Stimulated activated naive CD8-positive, alpha-beta T cell treated with anti-CD3 and anti-CD28 coated beads, Interleukin-15, Interleukin-2, amounts not matched to agents 100 ng/mL and 50 ng/mL, for 24 hours (primary cell): ENCODE results near the gene VPS4A.

ENCODE experiments used
- H3K27ac Mint-ChIP-seq: one replicate; pipeline ENCODE4 v1.8.0; 2021; ENCODE audit warnings: mild to moderate bottlenecking, mixed read lengths
- H3K27me3 Mint-ChIP-seq: one replicate; pipeline ENCODE4 v1.8.0; 2021; ENCODE audit warnings: mixed read lengths
- H3K36me3 Mint-ChIP-seq: one replicate; pipeline ENCODE4 v1.8.0; 2021; ENCODE audit warnings: low read depth, mixed read lengths
- H3K4me1 Mint-ChIP-seq: one replicate; pipeline ENCODE4 v1.8.0; 2021; ENCODE audit warnings: low read depth, mixed read lengths
- H3K4me3 Mint-ChIP-seq: one replicate; pipeline ENCODE4 v1.8.0; 2021; ENCODE audit warnings: mild to moderate bottlenecking, mixed read lengths
- H3K9me3 Mint-ChIP-seq: one replicate; pipeline ENCODE4 v1.8.0; 2021; ENCODE audit warnings: mixed read lengths

Gene VPS4A

DNA sequence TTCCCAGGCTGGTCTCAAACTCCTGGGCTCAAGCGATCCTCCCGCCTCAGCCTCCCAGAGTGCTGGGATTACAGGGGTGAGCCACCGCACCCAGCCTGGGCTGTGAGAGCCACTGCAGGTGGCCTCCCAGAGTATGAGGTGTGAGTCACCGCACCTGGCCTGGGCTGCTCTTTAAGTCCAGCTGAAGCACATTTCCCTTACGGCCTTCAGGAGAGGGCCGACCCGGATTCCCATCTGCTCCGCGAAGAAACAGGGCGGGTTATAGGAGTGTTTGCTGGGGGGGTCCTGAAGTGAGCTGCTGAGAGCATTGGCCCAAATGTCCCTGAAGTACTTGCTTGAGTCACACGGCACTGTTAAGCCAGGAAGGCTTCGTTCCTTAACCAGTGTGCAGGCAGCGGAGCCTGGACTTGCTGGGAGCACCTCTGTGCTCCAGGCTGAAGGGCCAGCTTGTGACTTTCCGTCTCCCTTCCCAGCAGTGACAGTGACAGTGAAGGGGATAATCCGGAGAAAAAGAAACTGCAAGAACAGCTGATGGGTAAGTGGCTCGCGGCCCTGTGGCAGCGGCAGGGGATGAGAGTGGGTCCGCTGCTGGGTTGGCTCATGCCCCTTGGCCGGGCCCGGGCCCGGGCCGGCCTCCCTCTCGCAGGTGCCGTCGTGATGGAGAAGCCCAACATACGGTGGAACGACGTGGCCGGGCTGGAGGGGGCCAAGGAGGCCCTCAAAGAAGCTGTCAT is 7.2 kb downstream of the VPS4A start:
- Mint-ChIP-seq H3K9me3 (no peaks in the 10 kb centered on the region), H3K36me3 (peaks cover 58% of the 10 kb centered on the region), H3K4me1 (peaks cover 7% of the 10 kb centered on the region), H3K27ac (no peak overlapping the region), H3K4me3 (no peak overlapping the region), H3K27me3 (no peaks in the 10 kb centered on the region)

DNA sequence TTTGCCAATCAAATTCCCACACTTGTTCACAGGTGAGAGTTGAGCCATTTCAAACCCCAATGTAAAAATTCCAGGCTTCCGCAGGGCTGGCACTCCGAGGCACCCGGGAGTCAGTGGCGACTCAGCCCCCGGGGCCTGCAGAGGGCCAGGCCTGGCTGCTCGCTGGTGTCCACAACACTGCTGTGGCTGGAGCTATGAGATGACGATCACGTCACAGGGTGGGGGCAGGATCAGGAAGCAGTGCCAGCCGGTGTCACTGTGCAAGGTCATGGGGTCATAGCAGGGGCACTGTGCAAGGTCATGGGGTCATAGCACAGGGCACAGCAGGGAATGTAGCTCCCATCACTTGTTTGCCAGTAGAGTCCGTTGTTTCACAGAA is 7.8 kb downstream of the VPS4A start:
- H3K36me3 Mint-ChIP-seq: peaks cover 53% of the 10 kb centered on the region
- H3K27ac Mint-ChIP-seq: no peak overlapping the region
- no peaks in the 10 kb centered on the region for H3K9me3 Mint-ChIP-seq
- peaks cover 1% of the 10 kb centered on the region for H3K4me1 Mint-ChIP-seq
- H3K27me3 Mint-ChIP-seq: no peaks in the 10 kb centered on the region
- no peak overlapping the region for H3K4me3 Mint-ChIP-seq

DNA sequence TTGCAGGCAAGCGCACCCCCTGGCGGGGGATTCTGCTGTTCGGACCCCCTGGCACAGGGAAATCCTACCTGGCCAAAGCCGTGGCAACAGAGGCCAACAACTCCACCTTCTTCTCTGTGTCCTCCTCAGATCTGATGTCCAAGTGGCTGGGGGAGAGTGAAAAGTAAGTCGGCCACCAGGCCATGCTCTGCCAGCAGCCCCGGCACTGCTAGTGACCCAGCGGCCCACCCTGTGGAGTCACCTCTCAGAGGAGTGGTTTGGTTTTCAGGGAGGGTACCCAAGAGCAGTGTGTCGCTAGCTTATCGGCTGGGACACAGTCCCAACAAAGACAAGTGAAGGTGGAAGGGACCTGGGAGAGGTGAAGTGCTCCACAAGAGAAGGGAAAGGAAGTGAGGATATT is 8.2 kb downstream of the VPS4A start:
- Mint-ChIP-seq H3K36me3 (peaks cover 50% of the 10 kb centered on the region), H3K4me1 (no peaks in the 10 kb centered on the region), H3K27me3 (no peaks in the 10 kb centered on the region), H3K27ac (no peak overlapping the region), H3K9me3 (no peaks in the 10 kb centered on the region), H3K4me3 (no peak overlapping the region)

DNA sequence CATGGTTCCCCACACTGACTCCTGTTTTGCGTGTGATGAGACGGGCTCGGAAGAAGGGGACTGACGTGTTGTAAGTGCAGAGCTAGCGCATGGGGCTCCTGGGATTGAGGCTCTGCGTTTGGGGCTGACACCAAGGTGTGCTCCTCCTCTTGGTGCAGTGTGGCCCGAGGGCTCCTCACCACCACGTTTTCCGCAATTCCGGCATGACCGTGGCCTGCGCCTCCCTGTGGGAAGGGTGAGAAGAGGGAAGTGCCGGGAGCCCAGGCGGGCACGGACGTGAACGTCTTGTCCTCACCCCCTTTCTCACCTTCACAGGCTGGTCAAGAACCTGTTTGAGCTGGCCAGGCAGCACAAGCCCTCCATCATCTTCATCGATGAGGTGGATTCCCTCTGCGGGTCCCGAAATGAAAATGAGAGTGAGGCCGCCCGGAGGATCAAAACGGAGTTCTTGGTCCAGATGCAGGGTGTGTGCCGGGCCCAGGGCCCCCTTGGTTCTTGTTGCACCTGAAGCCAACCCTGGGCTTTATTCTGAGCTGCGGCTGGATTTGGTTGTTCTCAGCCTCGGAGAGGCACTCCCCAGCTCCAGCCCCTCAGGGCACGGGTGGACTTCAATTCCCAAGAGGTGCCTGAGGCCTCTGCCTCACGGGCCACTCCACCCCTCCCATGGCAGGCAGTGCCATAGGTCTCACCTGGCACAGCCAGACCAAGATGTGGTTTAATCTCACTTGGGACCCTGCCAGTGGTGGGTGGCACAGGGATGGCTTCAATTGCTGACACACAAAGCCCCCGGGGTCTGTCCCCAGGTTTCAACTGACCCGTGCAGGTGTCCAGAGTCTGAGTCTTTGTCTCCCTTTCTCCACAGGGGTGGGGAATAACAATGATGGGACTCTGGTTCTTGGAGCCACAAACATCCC is 8.9 kb downstream of the VPS4A start:
- H3K9me3 Mint-ChIP-seq: no peaks in the 10 kb centered on the region
- H3K27ac Mint-ChIP-seq: no peak overlapping the region
- H3K4me3 Mint-ChIP-seq: no peak overlapping the region
- H3K36me3 Mint-ChIP-seq: peaks cover 56% of the 10 kb centered on the region
- H3K4me1 Mint-ChIP-seq: no peaks in the 10 kb centered on the region
- H3K27me3 Mint-ChIP-seq: no peaks in the 10 kb centered on the region

DNA sequence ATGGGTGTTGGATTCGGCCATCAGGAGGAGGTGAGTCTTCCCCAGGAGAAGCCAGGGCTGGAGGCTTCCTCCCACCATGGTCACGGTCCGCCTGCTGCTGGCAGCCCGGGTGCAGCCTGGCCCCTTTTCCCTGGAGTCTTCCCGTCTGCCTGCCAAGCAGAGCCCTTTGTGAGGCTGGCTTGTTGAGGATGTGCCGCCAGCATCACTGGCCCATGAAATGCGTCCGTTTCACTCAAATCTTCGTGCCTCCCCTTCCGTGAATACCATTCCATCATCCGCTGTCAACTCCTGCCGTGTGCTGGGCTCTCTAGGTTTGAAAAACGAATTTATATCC is 9.6 kb downstream of the VPS4A start:
- H3K27me3 Mint-ChIP-seq: no peaks in the 10 kb centered on the region
- H3K4me3 Mint-ChIP-seq: no peak overlapping the region
- peaks cover 61% of the 10 kb centered on the region for H3K36me3 Mint-ChIP-seq
- H3K4me1 Mint-ChIP-seq: peaks cover 2% of the 10 kb centered on the region
- no peaks in the 10 kb centered on the region for H3K9me3 Mint-ChIP-seq
- H3K27ac Mint-ChIP-seq: no peak overlapping the region

DNA sequence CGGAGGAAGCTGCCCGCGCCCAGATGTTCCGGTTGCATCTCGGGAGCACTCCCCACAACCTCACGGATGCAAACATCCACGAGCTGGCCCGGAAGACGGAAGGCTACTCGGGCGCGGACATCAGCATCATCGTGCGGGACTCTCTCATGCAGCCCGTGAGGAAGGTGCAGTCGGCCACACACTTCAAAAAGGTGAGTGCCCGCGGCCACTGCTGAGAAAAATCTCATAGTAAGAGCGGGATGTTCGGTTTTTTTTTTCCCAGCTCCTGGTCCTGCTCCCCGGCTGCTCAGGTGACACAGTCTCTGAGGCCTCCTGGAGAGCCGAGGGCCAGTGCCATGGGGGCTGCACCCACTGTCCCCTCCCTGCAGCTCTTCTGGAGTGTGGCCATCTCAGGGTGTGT is 9.9 kb downstream of the VPS4A start:
- no peaks in the 10 kb centered on the region for H3K27me3 Mint-ChIP-seq
- peaks cover 6% of the 10 kb centered on the region for H3K4me1 Mint-ChIP-seq
- H3K4me3 Mint-ChIP-seq: no peak overlapping the region
- no peak overlapping the region for H3K27ac Mint-ChIP-seq
- no peaks in the 10 kb centered on the region for H3K9me3 Mint-ChIP-seq
- H3K36me3 Mint-ChIP-seq: peaks cover 61% of the 10 kb centered on the region

DNA sequence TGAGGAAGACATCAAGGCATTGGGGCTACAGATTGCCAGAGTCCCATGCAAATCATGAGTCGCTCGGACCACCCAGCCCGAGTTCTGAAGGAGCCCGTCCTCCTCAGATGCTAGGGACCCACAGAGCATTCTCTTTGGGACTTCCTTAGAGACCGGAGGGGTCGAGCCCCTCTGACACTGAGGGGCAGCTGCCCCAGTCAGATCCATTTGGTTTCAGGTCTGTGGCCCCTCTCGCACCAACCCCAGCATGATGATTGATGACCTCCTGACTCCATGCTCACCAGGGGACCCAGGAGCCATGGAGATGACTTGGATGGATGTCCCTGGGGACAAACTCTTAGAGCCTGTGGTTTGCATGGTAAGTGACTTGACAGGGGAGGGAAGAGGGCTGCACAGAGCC is 11.2 kb downstream of the VPS4A start:
- H3K36me3 Mint-ChIP-seq: peaks cover 65% of the 10 kb centered on the region
- H3K9me3 Mint-ChIP-seq: no peaks in the 10 kb centered on the region
- H3K4me1 Mint-ChIP-seq: peaks cover 18% of the 10 kb centered on the region
- H3K27me3 Mint-ChIP-seq: no peaks in the 10 kb centered on the region
- H3K27ac Mint-ChIP-seq: no peak overlapping the region
- H3K4me3 Mint-ChIP-seq: no peak overlapping the region

DNA sequence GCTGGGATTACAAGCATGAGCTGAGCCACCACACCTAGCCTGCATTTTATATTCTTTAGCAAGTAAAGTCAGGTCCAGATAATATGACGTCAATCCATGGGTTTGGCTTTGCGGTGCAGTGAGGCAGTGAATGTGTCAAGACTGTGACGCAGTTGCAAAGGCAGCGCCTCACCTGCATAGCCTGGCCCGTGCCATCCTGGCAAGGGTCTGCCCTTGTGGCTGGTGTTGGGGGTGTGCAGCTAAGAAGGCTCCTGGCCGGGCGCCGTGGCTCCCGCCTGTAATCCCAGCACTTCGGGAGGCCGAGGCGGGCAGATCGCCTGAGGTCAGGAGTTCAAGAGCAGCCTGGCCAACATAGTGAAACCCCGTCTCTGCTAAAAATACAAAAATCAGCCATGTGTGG is 12.3 kb downstream of the VPS4A start:
- Mint-ChIP-seq H3K9me3 (no peaks in the 10 kb centered on the region), H3K4me3 (no peak overlapping the region), H3K27ac (no peak overlapping the region), H3K4me1 (peaks cover 29% of the 10 kb centered on the region), H3K27me3 (no peaks in the 10 kb centered on the region), H3K36me3 (peaks cover 70% of the 10 kb centered on the region)

DNA sequence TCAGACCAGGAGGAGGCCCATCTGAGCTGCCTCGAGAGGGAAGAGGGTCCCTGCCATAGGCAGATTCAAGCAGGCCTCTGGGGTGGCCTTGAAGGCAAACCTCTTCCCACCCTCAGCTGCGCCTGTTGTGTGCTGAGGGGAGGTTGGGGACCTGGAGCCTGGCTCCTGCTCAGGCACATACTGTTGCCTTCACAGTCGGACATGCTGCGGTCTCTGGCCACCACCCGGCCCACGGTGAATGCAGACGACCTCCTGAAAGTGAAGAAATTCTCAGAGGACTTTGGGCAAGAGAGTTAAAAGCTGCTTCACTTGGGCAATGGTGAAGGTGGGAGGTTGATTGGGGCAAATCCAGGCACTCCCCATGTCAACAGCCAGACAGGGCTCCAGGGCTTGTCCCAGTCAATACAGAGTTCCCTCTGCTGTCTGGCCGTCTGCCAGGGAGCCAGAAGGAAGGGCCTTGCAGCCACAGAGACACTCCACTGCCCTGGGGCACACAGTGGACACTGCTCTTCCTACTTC is 12.9 kb downstream of the VPS4A start:
- Mint-ChIP-seq H3K4me3 (no peak overlapping the region), H3K36me3 (peaks cover 71% of the 10 kb centered on the region), H3K27ac (no peak overlapping the region), H3K27me3 (no peaks in the 10 kb centered on the region), H3K4me1 (peaks cover 35% of the 10 kb centered on the region), H3K9me3 (no peaks in the 10 kb centered on the region)

DNA sequence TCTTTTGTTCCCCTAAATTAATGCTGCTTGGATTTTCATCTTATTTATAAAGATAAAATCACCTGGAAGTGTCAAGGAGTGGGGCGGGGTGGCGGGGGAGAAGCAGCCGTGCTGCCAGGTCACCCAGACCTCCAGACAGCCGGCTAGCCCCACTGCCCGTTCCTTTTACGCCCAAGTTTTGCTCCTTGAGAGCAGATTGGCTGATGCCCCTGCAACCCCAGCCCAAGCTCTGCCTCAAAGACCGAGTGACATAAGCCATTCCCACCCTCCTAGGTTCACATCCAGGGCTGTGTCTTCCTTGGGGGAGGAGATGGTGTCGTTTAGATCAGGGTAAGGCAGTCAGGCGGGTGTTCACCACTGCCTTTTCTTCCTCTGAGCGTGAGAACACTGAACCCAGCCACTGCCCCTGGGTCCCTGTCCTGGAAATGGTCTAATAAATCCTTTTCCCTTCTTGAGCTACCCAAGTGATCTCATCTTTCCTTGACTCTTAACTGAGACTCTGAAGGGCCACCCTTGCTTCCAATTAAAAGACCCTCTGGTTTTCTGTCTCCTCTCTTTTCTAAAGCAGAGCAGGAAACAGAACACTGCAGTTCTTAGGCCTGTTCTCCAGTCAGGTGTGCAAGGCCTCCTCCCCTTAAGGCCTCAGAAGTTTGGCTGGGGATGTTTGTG is 13.6 kb downstream of the VPS4A start:
- no peaks in the 10 kb centered on the region for H3K27me3 Mint-ChIP-seq
- H3K9me3 Mint-ChIP-seq: no peaks in the 10 kb centered on the region
- peaks cover 70% of the 10 kb centered on the region for H3K36me3 Mint-ChIP-seq
- peaks cover 40% of the 10 kb centered on the region for H3K4me1 Mint-ChIP-seq
- peak overlapping the region; percentile 4 for H3K4me3 Mint-ChIP-seq
- no peak overlapping the region for H3K27ac Mint-ChIP-seq

DNA sequence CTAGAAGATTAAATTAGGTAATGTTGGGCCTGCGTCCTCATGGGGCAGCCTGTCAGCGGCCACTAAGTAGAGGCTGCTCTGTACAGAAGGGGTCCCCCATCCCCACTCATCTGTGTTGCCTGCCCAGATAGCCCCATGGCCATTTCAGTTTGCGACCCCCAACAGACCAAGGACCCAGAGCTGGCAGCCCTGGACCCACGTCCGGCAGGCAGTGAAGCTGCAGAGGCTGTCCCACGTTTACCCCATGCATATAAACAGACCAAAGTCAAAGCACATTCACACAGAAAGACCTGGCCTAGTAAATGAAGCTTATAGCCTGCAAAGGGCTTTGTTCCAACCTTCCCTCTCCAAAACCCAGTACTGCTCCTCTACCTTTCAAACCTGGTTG is 14.6 kb downstream of the VPS4A start:
- Mint-ChIP-seq H3K9me3 (no peaks in the 10 kb centered on the region), H3K27ac (peak overlapping the region; percentile 57), H3K4me3 (peak overlapping the region; percentile 90), H3K36me3 (peaks cover 65% of the 10 kb centered on the region), H3K27me3 (no peaks in the 10 kb centered on the region), H3K4me1 (peaks cover 40% of the 10 kb centered on the region)

DNA sequence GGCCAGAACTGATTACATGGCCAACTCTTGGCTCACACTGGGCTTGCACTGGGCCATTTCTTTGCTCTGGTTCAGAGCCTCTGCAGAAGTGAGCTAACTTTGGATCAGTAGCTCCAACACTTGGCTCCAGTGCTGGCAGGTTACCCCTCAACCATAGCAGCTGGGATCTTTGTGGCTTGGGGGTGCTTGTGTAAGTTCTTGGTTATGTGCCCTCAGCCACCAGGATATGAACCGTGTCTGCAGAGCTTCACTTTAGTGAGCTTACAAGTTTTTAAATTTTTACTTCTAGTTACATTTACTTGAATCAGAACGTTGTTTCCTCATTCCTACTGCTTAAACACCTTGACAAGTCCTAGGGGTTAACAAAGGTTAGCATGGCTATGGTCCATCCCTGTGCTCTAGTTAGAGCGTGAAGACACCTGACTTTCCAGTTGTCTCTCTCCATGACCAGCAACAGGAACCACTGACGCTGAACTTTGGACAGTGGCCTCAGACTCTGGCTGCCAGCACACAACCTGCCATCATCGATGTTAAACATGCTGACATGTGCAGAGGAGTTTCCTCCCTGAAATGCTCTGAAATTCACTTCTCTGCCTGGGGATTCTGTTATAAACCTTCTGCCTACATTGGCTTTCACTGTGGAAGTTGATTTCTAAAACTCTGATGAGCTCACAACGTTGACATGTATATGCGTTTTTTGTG is 15.2 kb downstream of the VPS4A start:
- Mint-ChIP-seq H3K4me1 (peaks cover 40% of the 10 kb centered on the region), H3K27me3 (no peaks in the 10 kb centered on the region), H3K27ac (peak overlapping the region; percentile 69), H3K4me3 (peak overlapping the region; percentile 90), H3K9me3 (no peaks in the 10 kb centered on the region), H3K36me3 (peaks cover 60% of the 10 kb centered on the region)

DNA sequence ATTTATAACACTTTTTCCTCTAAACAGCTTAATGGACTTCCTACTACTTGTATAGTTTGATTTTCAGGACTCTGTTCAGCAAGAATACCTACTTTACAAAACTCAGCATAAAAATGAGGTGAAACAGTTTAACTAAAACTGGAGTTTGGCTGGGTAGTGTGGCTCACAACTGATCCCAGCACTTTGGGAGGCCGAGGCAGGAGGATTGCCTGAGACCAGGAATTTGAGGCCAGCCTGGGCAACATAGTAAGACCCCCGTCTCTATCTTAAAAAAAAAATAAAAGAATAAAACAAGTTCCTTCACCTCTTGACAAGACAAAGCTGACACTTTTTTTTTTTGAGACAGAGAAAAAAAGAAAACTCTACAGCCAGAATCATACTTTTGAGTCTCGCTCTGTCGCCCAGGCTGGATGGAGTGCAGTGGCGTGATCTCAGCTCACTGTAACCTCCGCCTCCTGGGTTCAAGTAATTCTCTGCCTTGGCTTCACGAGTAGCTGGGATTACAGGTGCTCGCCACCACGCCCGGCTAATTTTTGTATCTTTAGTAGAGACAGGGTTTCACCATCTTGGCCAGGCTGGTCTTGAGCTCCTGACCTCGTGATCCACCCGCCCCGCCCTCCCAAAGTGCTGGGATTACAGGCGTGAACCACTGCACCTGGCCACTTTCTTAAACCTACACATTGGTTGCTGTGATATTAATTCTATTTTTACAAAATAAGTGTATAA is 16.6 kb downstream of the VPS4A start:
- H3K27ac Mint-ChIP-seq: no peak overlapping the region
- H3K27me3 Mint-ChIP-seq: no peaks in the 10 kb centered on the region
- no peaks in the 10 kb centered on the region for H3K9me3 Mint-ChIP-seq
- H3K4me1 Mint-ChIP-seq: peaks cover 44% of the 10 kb centered on the region
- peak overlapping the region; percentile 90 for H3K4me3 Mint-ChIP-seq
- peaks cover 55% of the 10 kb centered on the region for H3K36me3 Mint-ChIP-seq

DNA sequence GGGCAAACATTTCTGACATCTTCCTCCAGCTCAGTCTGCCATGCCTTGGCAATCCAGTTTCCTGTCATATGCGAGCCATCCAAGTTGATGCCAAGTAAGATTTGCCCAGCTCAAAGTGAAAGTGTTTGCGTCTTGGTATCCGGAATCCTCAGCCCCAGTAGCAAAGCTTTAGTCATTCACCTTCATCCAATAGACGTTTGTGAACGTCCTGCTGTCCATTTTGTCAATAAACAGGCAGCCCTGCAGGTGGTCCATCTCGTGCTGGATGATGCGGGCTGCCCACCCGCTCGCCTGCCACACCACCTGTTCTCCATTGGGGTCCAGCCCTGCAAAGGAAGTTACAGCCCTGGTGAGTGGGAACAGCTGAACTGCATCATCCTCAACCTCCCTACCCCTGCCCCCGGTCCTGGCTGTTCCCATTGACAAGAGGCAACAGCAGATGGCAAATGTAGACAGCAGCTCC is 17.7 kb downstream of the VPS4A start:
- H3K27me3 Mint-ChIP-seq: no peaks in the 10 kb centered on the region
- peaks cover 45% of the 10 kb centered on the region for H3K4me1 Mint-ChIP-seq
- no peaks in the 10 kb centered on the region for H3K9me3 Mint-ChIP-seq
- H3K27ac Mint-ChIP-seq: peak overlapping the region; percentile 75
- H3K36me3 Mint-ChIP-seq: peaks cover 59% of the 10 kb centered on the region
- H3K4me3 Mint-ChIP-seq: peak overlapping the region; percentile 90
